ENCODE data around the gene IBTK.
"Not testable (repeated sequence)": the region's sequence is repeated elsewhere in the genome, so short reads cannot be mapped to it uniquely, and the experiment has no call there.

The IBTK gene

GRCh38 chr6:82247505-82248272 is at the start of gene IBTK:
Gene IBTK, minus strand, starts transcription at chr6:82247744. Its CDS starts 7,258 bp downstream, at chr6:82240486.
- peak; percentile 91 for DNase-seq

GRCh38 chr6:82283771-82284410 is 36.3 kb upstream of the IBTK start:
- DNase-seq = no peak

- DNase-seq = not testable (repeated sequence)
Observed at GRCh38 chr6:82281550-82281949, 34.0 kb upstream of the IBTK start.

GRCh38 chr6:82277686-82278085 is 30.1 kb upstream of the IBTK start:
- no peak for DNase-seq

GRCh38 chr6:82275686-82276085 is 28.1 kb upstream of the IBTK start:
- no peak for DNase-seq

- DNase-seq = no peak
Observed at GRCh38 chr6:82273295-82273694, 25.8 kb upstream of the IBTK start.

GRCh38 chr6:82270881-82271635 is 23.5 kb upstream of the IBTK start:
- no peak for DNase-seq

- DNase-seq = no peak
Observed at GRCh38 chr6:82268301-82268846, 20.8 kb upstream of the IBTK start.

- DNase-seq = no peak
Observed at GRCh38 chr6:82264824-82265223, 17.3 kb upstream of the IBTK start.

- no peak for DNase-seq
Observed at GRCh38 chr6:82264321-82264720, 16.8 kb upstream of the IBTK start.

GRCh38 chr6:82263916-82264315 is 16.4 kb upstream of the IBTK start:
- DNase-seq = no peak

- DNase-seq = no peak
Observed at GRCh38 chr6:82260997-82261732, 13.6 kb upstream of the IBTK start.

- no peak for DNase-seq
Observed at GRCh38 chr6:82259389-82259788, 11.8 kb upstream of the IBTK start.

- DNase-seq = no peak
Observed at GRCh38 chr6:82257088-82257774, 9.7 kb upstream of the IBTK start.

GRCh38 chr6:82254722-82255121 is 7.2 kb upstream of the IBTK start:
- not testable (repeated sequence) for DNase-seq

GRCh38 chr6:82251942-82252341 is 4.4 kb upstream of the IBTK start:
- no peak for DNase-seq

GRCh38 chr6:82249381-82250253 is 2.1 kb upstream of the IBTK start:
- no peak for DNase-seq

GRCh38 chr6:82248273-82248735 is 760 bp upstream of the IBTK start:
- peak in 1 of 2 donors; percentile 18 for DNase-seq

- DNase-seq = peak; percentile 41 to 48
Observed at GRCh38 chr6:82246802-82247504, 591 bp downstream of the IBTK start.

- no peak for DNase-seq
Observed at GRCh38 chr6:82246370-82246769, 1.2 kb downstream of the IBTK start.
